HepG2 (cell line): ENCODE data around the gene DHX34. TPM values are rescaled to one million over a fixed set of nuclear protein-coding genes. Genes with fewer than 3 reads are reported as not detected.

Experiments
- ATAC-seq: fragments of 200-7000 bp; cut with Tn5 transposase; 3 replicates; pipeline ENCODE4 v1.9.1; 2020; ENCODE audit warnings: mild to moderate bottlenecking, moderate library complexity
- BruUV-seq: library from RNA; stranded (reverse); fragments of 400-500 nt; replicated peaks from 2 replicates; lab custom pipeline; 2021; lab: Mats Ljungman, UMichigan
- CTCF ChIA-PET: fragments of 300-600 bp; formaldehyde crosslinking; extraction: SDS; loops from one replicate; lab custom pipeline; 2021; ENCODE audit warnings: low total read pairs, inconsistent platforms, low intra/inter-chr PET ratio; lab: Yijun Ruan, JAX
- POLR2A ChIA-PET: fragments of 350-600 bp; sonication (Branson Sonifier 250); formaldehyde crosslinking; loops from one replicate; lab custom pipeline; 2020; ENCODE audit warnings: antibody characterized with exemption, inconsistent platforms; lab: Yijun Ruan, JAX
- DNase-seq: peaks from one replicate; pipeline ENCODE4 v3.0.0-alpha.2; 2015; ENCODE audit warnings: low spot score
- FAIRE-seq: peaks from 3 replicates; lab custom pipeline; 2011; peaks lifted over from hg19 to GRCh38; lab: Jason Lieb, UNC
- H2AFZ ChIP-seq: one replicate; pipeline ENCODE4 v1.6.1; 2011; ENCODE audit warnings: low read length, inconsistent platforms
- H3K27ac ChIP-seq: fragments of 300-600 bp; 3 replicates; pipeline ENCODE4 v1.8.0; 2011; ENCODE audit warnings: mixed run types, mild to moderate bottlenecking, mixed read lengths, low read length, inconsistent platforms; ENCODE audit not compliant: insufficient read depth; ENCODE audit errors: extremely low read length
- H3K27me3 ChIP-seq, 2 experiments: fragments of 200-600 bp in 1 of 2; 2 replicates in 1 of 2; 3 replicates in 1 of 2; pipeline versions ENCODE4 v1.6.0 to v1.8.0; 2011; ENCODE audit warnings: low read length in 2 of 2, mild to moderate bottlenecking in 2 of 2, moderate library complexity in 2 of 2, inconsistent platforms in 1 of 2; ENCODE audit not compliant: insufficient read depth in 2 of 2, control insufficient read depth in 1 of 2
- H3K36me3 ChIP-seq, 2 experiments: fragments of 200-600 bp in 1 of 2; replicated peaks in 1 of 2; 2 replicates in 1 of 2; 3 replicates in 1 of 2; pipeline versions ENCODE4 v1.5.1 to v1.8.0; 2011; ENCODE audit warnings: low read length in 2 of 2, inconsistent platforms in 1 of 2; ENCODE audit not compliant: insufficient read depth in 2 of 2, control insufficient read depth in 1 of 2
- H3K4me1 ChIP-seq: 2 replicates; pipeline ENCODE4 v1.5.1; 2012; ENCODE audit warnings: low read length, inconsistent platforms; ENCODE audit not compliant: insufficient read depth
- H3K4me2 ChIP-seq: 2 replicates; pipeline ENCODE4 v1.6.0; 2011; ENCODE audit warnings: low read depth, low read length, inconsistent platforms
- H3K4me3 ChIP-seq, 3 experiments: fragments of 200-600 bp in 1 of 3; sonication (generic), shearing (Covaris generic) in 1 of 3; replicated peaks in 1 of 3; 2 replicates each; pipeline ENCODE4 v1.5.1; 2011 to 2016; ENCODE audit warnings: low read length in 3 of 3, inconsistent platforms in 2 of 3, low read depth in 2 of 3, mild to moderate bottlenecking in 2 of 3, control low read depth in 1 of 3, mixed read lengths in 1 of 3; ENCODE audit not compliant: insufficient read depth in 1 of 3
- H3K79me2 ChIP-seq: one replicate; pipeline ENCODE4 v1.6.1; 2011; ENCODE audit warnings: low read length, inconsistent platforms; ENCODE audit not compliant: insufficient read depth
- H3K9ac ChIP-seq: 2 replicates; pipeline ENCODE4 v1.6.0; 2011; ENCODE audit warnings: mild to moderate bottlenecking, low read depth, low read length, inconsistent platforms; ENCODE audit not compliant: insufficient read depth
- H3K9me3 ChIP-seq: 2 replicates; pipeline ENCODE4 v1.5.1; 2012; ENCODE audit warnings: mild to moderate bottlenecking, low read length
- H4K20me1 ChIP-seq: 2 replicates; pipeline ENCODE4 v1.6.0; 2011; ENCODE audit warnings: inconsistent platforms, mild to moderate bottlenecking, low read length, moderate library complexity; ENCODE audit not compliant: insufficient read depth
- HDAC1 ChIP-seq: sonication (generic); formaldehyde crosslinking; IDR thresholded peaks from 2 replicates; pipeline ENCODE4 v1.5.1; 2020; ENCODE audit warnings: mild to moderate bottlenecking, missing genetic modification reagents
- MED8 ChIP-seq: sonication (generic); formaldehyde crosslinking; IDR thresholded peaks from 2 replicates; pipeline ENCODE4 v1.8.1; 2023; ENCODE audit warnings: mild to moderate bottlenecking, missing genetic modification reagents; ENCODE audit not compliant: insufficient replicate concordance
- NFIC ChIP-seq: IDR thresholded peaks from 2 replicates; pipeline ENCODE4 v1.6.1; 2012; ENCODE audit warnings: mild to moderate bottlenecking, low read length, inconsistent platforms
- REPIN1 ChIP-seq: sonication (generic); formaldehyde crosslinking; IDR thresholded peaks from 2 replicates; pipeline ENCODE4 v1.8.0; 2022; ENCODE audit warnings: missing genetic modification reagents, low read depth, mild to moderate bottlenecking, borderline replicate concordance
- ZNF329 ChIP-seq: sonication (generic); formaldehyde crosslinking; IDR thresholded peaks from 2 replicates; pipeline ENCODE4 v1.9.0; 2021; ENCODE audit warnings: low read depth, mild to moderate bottlenecking, missing genetic modification reagents
- ZNF547 ChIP-seq: sonication (generic); formaldehyde crosslinking; IDR thresholded peaks from 2 replicates; pipeline ENCODE4 v1.5.1; 2020; ENCODE audit warnings: mild to moderate bottlenecking, missing genetic modification reagents
- WGBS: methylation state at CpG from one replicate; pipeline ENCODE4 v1.1.6; 2017; ENCODE audit warnings: low lambda C conversion rate; 5-methylcytosine and 5-hydroxymethylcytosine counted together
- in situ Hi-C: cut with HindIII; loops from 2 replicates; pipeline ENCODE4 v1.10.0; 2017; ENCODE audit warnings: low pct_unique_long_range_greater_than_20kb; ENCODE audit not compliant: extremely low pct_ligation_motif_present
- intact Hi-C: fragments of 100-400 bp; cut with micrococcal nuclease; formaldehyde crosslinking; loops from one replicate; pipeline ENCODE4 v1.10.0; 2022; ENCODE audit not compliant: unreplicated experiment
- polyA plus RNA-seq, 8 experiments: library from polyadenylated mRNA; depleted of rRNA in 3 of 8; stranded (reverse) in 7 of 8; unstranded in 1 of 8; fragments of >200 nt; fragmentation: Illumina TruSeq in 4 of 8; extraction: Trizol in 4 of 8; gene quantifications; 2 replicates each; pipeline versions ENCODE4 v1.2.1 to v1.2.3, GENCODE V29; 2011 to 2016; ENCODE audit warnings: low read depth in 4 of 8, missing spikeins in 1 of 8, mixed read lengths in 1 of 8; ENCODE audit not compliant: insufficient read depth in 1 of 8
- total RNA-seq, 5 experiments: library from RNA; depleted of rRNA; stranded (reverse); fragments of >200 nt; fragmentation: Illumina TruSeq; extraction: Trizol; gene quantifications; 2 replicates each; pipeline ENCODE4 v1.2.3, GENCODE V29; 2016; ENCODE audit warnings: low read depth in 1 of 5
- TF ChIP-seq, protein P1 (sequence below): sonication (generic); formaldehyde crosslinking; IDR thresholded peaks from 2 replicates; pipeline ENCODE4 v1.8.1; 2023; ENCODE audit warnings: mild to moderate bottlenecking, inconsistent platforms, moderate library complexity, missing genetic modification reagents, borderline replicate concordance
- TF ChIP-seq, protein P2 (sequence below): IDR thresholded peaks from 2 replicates; pipeline ENCODE4 v1.4.0; 2020; ENCODE audit warnings: mild to moderate bottlenecking, missing genetic modification reagents
- TF ChIP-seq, protein P3 (sequence below): sonication (generic); formaldehyde crosslinking; IDR thresholded peaks from 2 replicates; pipeline ENCODE4 v1.5.0; 2020; ENCODE audit warnings: missing genetic modification reagents
- TF ChIP-seq, protein P4 (sequence below): sonication (generic); formaldehyde crosslinking; IDR thresholded peaks from 2 replicates; pipeline ENCODE4 v1.4.0; 2020; ENCODE audit warnings: missing genetic modification reagents

The DHX34 gene
- total and polyA plus RNA-seq, 2 of the 13 experiments (the other 11 are each of a cell fraction or from before 2014, with no cell fraction given): 9.2 to 12.0 TPM

DNA sequence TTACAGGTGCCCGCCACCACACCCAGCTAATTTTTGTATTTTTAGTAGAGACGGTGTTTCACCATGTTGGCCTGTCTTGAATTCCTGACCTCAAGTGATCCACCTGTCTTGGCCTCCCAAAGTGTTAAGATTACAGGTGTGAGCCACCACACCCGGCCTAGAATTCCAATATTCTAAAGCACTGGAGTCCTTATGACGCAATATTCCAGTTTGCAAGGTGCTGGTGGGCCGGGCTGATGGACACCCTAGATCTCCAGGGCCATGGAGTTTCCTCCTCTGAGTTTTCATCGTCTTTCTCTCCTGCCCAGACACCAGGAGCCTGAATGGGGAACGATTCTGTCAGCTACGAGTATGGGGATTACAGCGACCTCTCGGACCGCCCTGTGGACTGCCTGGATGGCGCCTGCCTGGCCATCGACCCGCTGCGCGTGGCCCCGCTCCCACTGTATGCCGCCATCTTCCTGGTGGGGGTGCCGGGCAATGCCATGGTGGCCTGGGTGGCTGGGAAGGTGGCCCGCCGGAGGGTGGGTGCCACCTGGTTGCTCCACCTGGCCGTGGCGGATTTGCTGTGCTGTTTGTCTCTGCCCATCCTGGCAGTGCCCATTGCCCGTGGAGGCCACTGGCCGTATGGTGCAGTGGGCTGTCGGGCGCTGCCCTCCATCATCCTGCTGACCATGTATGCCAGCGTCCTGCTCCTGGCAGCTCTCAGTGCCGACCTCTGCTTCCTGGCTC lies 8.5 kb upstream of the DHX34 start (continued):
- TF ChIP-seq, protein P1, sequence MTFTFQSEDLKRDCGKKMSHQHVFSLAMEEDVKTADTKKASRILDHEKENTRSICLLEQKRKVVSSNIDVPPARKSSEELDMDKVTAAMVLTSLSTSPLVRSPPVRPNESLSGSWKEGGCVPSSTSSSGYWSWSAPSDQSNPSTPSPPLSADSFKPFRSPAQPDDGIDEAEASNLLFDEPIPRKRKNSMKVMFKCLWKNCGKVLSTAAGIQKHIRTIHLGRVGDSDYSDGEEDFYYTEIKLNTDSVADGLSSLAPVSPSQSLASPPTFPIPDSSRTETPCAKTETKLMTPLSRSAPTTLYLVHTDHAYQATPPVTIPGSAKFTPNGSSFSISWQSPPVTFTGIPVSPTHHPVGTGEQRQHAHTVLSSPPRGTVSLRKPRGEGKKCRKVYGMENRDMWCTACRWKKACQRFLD (CRISPR knock-in tag): no peak

DNA sequence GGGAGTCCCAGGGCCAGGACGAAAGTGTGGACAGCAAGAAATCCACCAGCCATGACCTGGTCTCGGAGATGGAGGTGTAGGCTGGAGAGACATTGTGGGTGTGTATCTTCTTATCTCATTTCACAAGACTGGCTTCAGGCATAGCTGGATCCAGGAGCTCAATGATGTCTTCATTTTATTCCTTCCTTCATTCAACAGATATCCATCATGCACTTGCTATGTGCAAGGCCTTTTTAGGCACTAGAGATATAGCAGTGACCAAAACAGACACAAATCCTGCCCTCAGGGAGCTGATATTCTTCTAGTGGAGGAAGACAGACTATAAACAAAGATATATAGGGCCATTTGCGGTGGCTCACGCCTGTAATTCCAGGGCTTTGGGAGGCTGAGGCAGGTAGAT lies 7.4 kb upstream of the DHX34 start:
- Histone ChIP-seq H3K79me2 (no peaks in the 10 kb centered on the region), H3K27me3 (no peaks in the 10 kb centered on the region; a peak in 2 of 5 replicates), H2AFZ (no peak overlapping the region), H3K4me1 (peaks cover 8% of the 10 kb centered on the region), H3K9me3 (no peaks in the 10 kb centered on the region), H4K20me1 (no peaks in the 10 kb centered on the region), H3K4me2 (no peak overlapping the region)
- BruUV-seq: no TSS peak
- ChIA-PET POLR2A (no interaction called here), CTCF (no interaction called here)
- DNase-seq (no peak), FAIRE-seq (no peak), ATAC-seq (no peak)
- intact Hi-C loops: no loop called here
- 79% methylated on average over 2 of the region's 4 CpGs for WGBS
- in situ Hi-C loops: no loop called here
- no peak for TF ChIP-seq REPIN1 (CRISPR knock-in tag)
- TF ChIP-seq, protein P2, sequence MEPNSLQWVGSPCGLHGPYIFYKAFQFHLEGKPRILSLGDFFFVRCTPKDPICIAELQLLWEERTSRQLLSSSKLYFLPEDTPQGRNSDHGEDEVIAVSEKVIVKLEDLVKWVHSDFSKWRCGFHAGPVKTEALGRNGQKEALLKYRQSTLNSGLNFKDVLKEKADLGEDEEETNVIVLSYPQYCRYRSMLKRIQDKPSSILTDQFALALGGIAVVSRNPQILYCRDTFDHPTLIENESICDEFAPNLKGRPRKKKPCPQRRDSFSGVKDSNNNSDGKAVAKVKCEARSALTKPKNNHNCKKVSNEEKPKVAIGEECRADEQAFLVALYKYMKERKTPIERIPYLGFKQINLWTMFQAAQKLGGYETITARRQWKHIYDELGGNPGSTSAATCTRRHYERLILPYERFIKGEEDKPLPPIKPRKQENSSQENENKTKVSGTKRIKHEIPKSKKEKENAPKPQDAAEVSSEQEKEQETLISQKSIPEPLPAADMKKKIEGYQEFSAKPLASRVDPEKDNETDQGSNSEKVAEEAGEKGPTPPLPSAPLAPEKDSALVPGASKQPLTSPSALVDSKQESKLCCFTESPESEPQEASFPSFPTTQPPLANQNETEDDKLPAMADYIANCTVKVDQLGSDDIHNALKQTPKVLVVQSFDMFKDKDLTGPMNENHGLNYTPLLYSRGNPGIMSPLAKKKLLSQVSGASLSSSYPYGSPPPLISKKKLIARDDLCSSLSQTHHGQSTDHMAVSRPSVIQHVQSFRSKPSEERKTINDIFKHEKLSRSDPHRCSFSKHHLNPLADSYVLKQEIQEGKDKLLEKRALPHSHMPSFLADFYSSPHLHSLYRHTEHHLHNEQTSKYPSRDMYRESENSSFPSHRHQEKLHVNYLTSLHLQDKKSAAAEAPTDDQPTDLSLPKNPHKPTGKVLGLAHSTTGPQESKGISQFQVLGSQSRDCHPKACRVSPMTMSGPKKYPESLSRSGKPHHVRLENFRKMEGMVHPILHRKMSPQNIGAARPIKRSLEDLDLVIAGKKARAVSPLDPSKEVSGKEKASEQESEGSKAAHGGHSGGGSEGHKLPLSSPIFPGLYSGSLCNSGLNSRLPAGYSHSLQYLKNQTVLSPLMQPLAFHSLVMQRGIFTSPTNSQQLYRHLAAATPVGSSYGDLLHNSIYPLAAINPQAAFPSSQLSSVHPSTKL: no peak
- TF ChIP-seq, protein P3, sequence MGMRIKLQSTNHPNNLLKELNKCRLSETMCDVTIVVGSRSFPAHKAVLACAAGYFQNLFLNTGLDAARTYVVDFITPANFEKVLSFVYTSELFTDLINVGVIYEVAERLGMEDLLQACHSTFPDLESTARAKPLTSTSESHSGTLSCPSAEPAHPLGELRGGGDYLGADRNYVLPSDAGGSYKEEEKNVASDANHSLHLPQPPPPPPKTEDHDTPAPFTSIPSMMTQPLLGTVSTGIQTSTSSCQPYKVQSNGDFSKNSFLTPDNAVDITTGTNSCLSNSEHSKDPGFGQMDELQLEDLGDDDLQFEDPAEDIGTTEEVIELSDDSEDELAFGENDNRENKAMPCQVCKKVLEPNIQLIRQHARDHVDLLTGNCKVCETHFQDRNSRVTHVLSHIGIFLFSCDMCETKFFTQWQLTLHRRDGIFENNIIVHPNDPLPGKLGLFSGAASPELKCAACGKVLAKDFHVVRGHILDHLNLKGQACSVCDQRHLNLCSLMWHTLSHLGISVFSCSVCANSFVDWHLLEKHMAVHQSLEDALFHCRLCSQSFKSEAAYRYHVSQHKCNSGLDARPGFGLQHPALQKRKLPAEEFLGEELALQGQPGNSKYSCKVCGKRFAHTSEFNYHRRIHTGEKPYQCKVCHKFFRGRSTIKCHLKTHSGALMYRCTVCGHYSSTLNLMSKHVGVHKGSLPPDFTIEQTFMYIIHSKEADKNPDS (CRISPR knock-in tag): no peak
- TF ChIP-seq, protein P4, sequence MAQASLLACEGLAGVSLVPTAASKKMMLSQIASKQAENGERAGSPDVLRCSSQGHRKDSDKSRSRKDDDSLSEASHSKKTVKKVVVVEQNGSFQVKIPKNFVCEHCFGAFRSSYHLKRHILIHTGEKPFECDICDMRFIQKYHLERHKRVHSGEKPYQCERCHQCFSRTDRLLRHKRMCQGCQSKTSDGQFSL (CRISPR knock-in tag): no peak
- peak; percentile 98 for TF ChIP-seq ZNF329 (CRISPR knock-in tag)
- no peak for TF ChIP-seq NFIC
- no peak for TF ChIP-seq MED8 (CRISPR knock-in tag)
- TF ChIP-seq ZNF547: no peak
- TF ChIP-seq HDAC1 (CRISPR knock-in tag): no peak
- TF ChIP-seq, all 625 proteins: peak for 1
- no peak overlapping the region for H3K9ac ChIP-seq
- H3K36me3 ChIP-seq: no peaks in the 10 kb centered on the region
- H3K27ac ChIP-seq: no peak overlapping the region
- H3K4me3 ChIP-seq: no peak overlapping the region
